CD4-positive, alpha-beta T cell treated with Interleukin-6 at 100 ng/mL for 8 hours (primary cell): ENCODE results near the gene PKP1.

Experiments used
- DNase-seq: peaks from one replicate; pipeline ENCODE4 v3.0.0-alpha.2; 2020; ENCODE audit warnings: mixed read lengths, low spot score

PKP1 gene

GRCh38 chr1:201350884-201351283 lies 67.6 kb downstream of the PKP1 start:
- DNase-seq = no peak

GRCh38 chr1:201351617-201352016 lies 68.3 kb downstream of the PKP1 start:
- no peak for DNase-seq

- no peak for DNase-seq
Observed at GRCh38 chr1:201353186-201353940, 70.1 kb downstream of the PKP1 start.

- DNase-seq = no peak
Observed at GRCh38 chr1:201354151-201354900, 71.0 kb downstream of the PKP1 start.

GRCh38 chr1:201354901-201355295 lies 71.6 kb downstream of the PKP1 start:
- DNase-seq = no peak

- DNase-seq = no peak
Observed at GRCh38 chr1:201355471-201355870, 72.2 kb downstream of the PKP1 start.

GRCh38 chr1:201356236-201356635 lies 72.9 kb downstream of the PKP1 start:
- no peak for DNase-seq

- no peak for DNase-seq
Observed at GRCh38 chr1:201356701-201357100, 73.4 kb downstream of the PKP1 start.

- DNase-seq = no peak
Observed at GRCh38 chr1:201357211-201357610, 73.9 kb downstream of the PKP1 start.

- no peak for DNase-seq
Observed at GRCh38 chr1:201357636-201358348, 74.5 kb downstream of the PKP1 start.

GRCh38 chr1:201358596-201358995 lies 75.3 kb downstream of the PKP1 start:
- no peak for DNase-seq

GRCh38 chr1:201359031-201359872 lies 75.9 kb downstream of the PKP1 start:
- DNase-seq = no peak

GRCh38 chr1:201359873-201360210 lies 76.5 kb downstream of the PKP1 start:
- DNase-seq = no peak

GRCh38 chr1:201360486-201360885 lies 77.2 kb downstream of the PKP1 start:
- DNase-seq = no peak

- DNase-seq = no peak
Observed at GRCh38 chr1:201360901-201361651, 77.8 kb downstream of the PKP1 start.

- DNase-seq = no peak
Observed at GRCh38 chr1:201361652-201362504, 78.6 kb downstream of the PKP1 start.

- DNase-seq = no peak
Observed at GRCh38 chr1:201362906-201363305, 79.6 kb downstream of the PKP1 start.

- no peak for DNase-seq
Observed at GRCh38 chr1:201363467-201363866, 80.2 kb downstream of the PKP1 start.

GRCh38 chr1:201364808-201365105 lies 81.5 kb downstream of the PKP1 start:
- no peak for DNase-seq

- DNase-seq = no peak
Observed at GRCh38 chr1:201365251-201365650, 81.9 kb downstream of the PKP1 start.

GRCh38 chr1:201366696-201367095 lies 83.4 kb downstream of the PKP1 start:
- DNase-seq = no peak
